GM12891 (cell line): ENCODE measurements around the gene GATAD2A.
"Not testable (repeated sequence)": the region's sequence is repeated elsewhere in the genome, so short reads cannot be mapped to it uniquely, and the experiment has no call there.

ENCODE experiments used
- DNase-seq: peaks from one replicate; pipeline ENCODE4 v3.0.0; 2011; ENCODE audit warnings: low spot score; ENCODE audit not compliant: insufficient read length
- FAIRE-seq: peaks from 2 replicates; lab custom pipeline; 2011; peaks lifted over from hg19 to GRCh38; lab: Jason Lieb, UNC
- PAX5 ChIP-seq: IDR thresholded peaks from 2 replicates; pipeline ENCODE4 v1.6.1; 2011; ENCODE audit warnings: low read length, moderate library complexity, mild to moderate bottlenecking; ENCODE audit not compliant: insufficient read depth, severe bottlenecking
- POLR2A ChIP-seq: IDR thresholded peaks from 2 replicates; pipeline ENCODE4 v1.6.1; 2011; ENCODE audit warnings: low read depth, low read length, control low read depth
- POLR2AphosphoS5 ChIP-seq: IDR thresholded peaks from 2 replicates; pipeline ENCODE4 v1.6.1; 2011; ENCODE audit warnings: low read depth, low read length, control low read depth
- POU2F2 ChIP-seq: IDR thresholded peaks from 2 replicates; pipeline ENCODE4 v1.6.1; 2011; ENCODE audit warnings: low read depth, mild to moderate bottlenecking, control low read depth, low read length, moderate library complexity
- SPI1 ChIP-seq: IDR thresholded peaks from 2 replicates; pipeline ENCODE4 v1.6.1; 2011; ENCODE audit warnings: low read depth, low read length, control low read depth
- TAF1 ChIP-seq: IDR thresholded peaks from 2 replicates; pipeline ENCODE4 v1.6.1; 2011; ENCODE audit warnings: low read depth, low read length, control low read depth

GATAD2A gene

DNA sequence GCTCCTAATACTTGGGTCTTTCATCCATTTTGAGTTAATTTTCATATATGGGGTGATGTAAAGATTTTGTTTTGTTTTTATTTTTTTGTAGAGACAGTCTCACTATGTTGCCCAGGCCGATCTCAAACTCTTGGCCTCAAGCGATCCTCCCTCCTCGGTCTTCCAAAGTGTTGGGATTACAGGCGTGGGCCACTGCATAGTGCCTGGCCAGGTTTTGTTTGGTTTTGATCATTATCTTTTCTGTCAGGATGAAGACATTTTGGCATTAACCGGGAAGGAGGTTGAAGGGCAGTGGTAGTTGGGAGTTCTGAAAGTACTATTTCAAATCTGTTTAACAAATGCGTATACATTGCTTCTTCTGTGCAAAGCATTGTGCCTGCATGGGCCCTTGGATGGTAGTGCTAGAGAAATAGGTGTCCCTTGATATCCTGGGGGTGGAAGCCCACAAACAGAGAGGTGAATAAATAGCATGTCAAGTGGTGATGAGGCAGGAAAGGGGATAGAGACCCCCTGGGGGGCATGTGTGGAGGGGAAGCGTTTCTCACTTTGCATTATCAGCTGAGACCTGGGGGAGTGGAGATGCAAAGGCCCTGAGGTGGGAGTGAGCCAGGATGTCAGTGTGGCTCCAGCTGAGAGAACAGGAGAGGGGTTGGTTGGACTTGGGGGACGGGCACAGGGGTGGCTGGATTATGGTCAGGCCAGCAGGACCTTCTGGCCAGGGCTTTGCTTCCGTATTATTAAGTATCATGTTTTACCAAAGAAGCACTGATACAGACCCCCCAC is 41.4 kb downstream of the GATAD2A start:
- no peak for TF ChIP-seq POLR2A
- DNase-seq, result no peak
- no peak for FAIRE-seq

- FAIRE-seq, result no peak
- TF ChIP-seq POLR2AphosphoS5, result no peak
- TF ChIP-seq POLR2A, result no peak
- no peak for TF ChIP-seq TAF1
- no peak for TF ChIP-seq PAX5
- no peak for TF ChIP-seq SPI1
- TF ChIP-seq POU2F2, result no peak
- no peak for DNase-seq
Measured at GRCh38 chr19:19447536-19448237, 42.2 kb downstream of the GATAD2A start.

- DNase-seq (no peak), FAIRE-seq (no peak)
- TF ChIP-seq POLR2A (no peak), SPI1 (no peak), POLR2AphosphoS5 (no peak), TAF1 (no peak), POU2F2 (no peak), PAX5 (no peak)
Measured at GRCh38 chr19:19448238-19448544, 42.7 kb downstream of the GATAD2A start.

DNA sequence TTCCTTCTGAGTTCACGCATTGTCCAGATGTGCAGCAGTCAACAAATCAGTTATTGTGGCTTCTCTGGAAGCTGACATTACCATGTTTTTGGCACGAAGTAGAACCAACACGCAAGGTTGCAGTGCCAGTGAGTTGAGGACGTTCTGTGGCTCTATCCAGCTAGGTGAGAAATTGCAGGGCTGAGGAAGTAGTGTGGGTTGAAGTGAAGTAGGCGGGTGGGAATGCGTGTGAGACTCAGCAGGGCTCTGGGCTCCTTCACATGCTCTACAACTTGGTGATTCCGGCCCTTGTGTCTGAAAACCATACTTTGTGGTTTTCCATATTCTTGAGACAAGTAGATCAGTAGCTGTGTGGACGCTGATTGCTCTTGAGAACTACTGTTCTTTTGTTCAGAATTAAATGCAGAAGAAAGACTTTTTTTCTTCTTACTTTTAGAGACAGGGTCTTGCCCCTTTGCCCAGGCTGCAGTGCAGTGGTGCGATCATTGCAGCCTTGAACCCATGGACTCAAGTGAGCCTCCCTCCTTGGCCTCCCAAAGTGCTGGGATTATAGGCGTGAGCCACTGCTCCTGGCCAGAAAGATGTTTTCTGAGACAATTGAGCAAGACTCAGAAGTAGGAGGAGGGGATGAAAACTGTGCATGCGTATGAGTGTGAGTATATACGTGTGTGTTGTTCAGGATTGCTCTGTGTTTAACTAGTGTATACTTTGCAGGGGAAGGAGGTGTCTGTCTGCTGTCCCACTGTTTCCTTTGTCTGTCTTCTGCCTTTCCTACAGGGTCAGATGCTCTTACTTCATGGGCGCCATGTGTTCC is 46.2 kb downstream of the GATAD2A start:
- TF ChIP-seq POLR2AphosphoS5 (0 out of 2 replicates have a peak, but pooled peaks have one; percentile 19), SPI1 (peak; percentile 28; the same call in 1 of the 2 replicates), PAX5 (no peak), POLR2A (no peak), POU2F2 (no peak), TAF1 (no peak)
- FAIRE-seq (peak; percentile 91), DNase-seq (no peak)

DNA sequence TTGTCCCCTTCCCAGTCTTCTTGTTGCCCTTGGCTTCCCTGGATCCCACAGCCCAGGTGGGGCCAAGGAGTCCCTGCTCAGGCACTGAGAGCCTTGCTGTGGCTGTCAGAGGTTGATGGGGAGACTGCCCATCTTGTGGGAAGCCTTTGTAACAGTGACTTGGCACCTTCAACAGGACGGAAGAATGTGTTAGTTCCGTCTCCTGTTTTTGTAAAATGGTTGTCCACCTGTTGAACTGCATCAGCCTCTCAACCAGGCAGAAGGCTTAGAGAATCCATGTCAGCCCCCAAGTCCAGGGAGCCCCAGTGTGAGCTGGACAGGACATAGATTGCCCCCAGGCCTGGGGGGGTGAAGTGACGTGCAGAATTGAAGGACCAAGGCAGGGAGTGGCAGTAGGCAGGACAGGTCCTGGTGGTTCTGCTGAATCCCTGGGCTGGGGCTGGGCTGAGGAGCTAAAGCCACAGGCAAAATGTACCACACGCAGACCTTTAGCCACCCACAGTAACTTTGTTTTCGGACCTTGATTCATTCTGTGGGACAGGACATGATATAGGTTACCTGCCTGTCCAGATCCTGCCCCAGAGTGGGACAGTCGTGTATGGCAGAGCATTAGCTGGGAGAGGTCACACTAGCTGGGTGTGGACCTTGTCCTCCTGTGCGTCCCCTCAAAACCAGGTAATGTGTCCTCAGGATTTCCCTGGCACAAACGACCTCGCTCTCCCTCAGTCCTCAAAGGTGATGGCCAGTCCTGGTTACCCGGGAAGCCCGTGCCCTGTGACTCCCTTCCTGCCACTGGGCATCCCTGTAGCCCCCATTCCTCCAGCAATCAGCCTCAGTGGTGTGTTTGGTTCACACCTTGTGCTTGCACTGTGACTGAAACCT is 47.0 kb downstream of the GATAD2A start:
- DNase-seq, result no peak
- TF ChIP-seq SPI1 (no peak), POLR2AphosphoS5 (no peak), TAF1 (no peak), POLR2A (no peak), POU2F2 (no peak), PAX5 (no peak)
- FAIRE-seq, result no peak

DNA sequence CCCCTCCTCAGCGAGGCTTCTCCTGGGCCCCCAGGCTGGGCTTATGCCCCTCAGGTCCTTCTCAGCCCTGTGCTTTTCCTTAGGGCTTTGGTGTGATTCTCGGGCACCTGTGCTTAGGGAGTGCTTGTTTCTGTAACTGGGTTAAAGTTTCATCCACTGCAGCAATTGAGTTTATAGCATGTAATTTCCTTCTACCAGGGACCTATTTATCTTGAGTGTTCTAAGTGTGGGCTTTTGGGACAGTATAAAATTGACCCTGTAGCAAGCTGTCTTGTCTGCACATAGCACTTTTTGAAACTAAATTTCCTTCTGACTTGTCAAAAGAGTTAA is 47.6 kb downstream of the GATAD2A start:
- FAIRE-seq (no peak), DNase-seq (no peak)
- TF ChIP-seq POLR2A, result no peak
- no peak for TF ChIP-seq TAF1
- no peak for TF ChIP-seq POU2F2
- TF ChIP-seq SPI1, result no peak
- TF ChIP-seq POLR2AphosphoS5, result no peak
- TF ChIP-seq PAX5, result no peak

GRCh38 chr19:19455166-19455919 is 49.9 kb downstream of the GATAD2A start:
- FAIRE-seq, DNase-seq: not testable (repeated sequence)

DNA sequence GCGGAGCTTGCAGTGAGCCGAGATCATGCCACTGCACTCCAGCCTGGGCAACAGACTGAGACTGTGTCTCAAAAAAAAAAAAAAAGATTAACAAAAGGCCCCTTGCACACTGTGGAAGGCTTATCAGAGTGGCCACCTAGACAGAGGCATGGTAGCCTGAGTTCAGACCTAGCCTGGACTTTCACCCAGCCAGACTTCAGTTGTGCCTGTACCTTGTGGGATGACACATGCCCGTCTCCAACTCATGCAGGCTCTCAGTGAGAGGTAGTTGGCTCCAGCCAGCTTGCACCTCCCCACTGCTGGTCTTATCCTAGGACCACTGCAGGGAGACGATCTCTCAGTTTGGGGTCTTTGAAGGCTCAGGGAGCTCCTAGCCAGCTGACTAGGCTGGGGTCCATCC is 52.2 kb downstream of the GATAD2A start:
- no peak for TF ChIP-seq POLR2A
- TF ChIP-seq POLR2AphosphoS5, result no peak
- no peak for TF ChIP-seq PAX5
- no peak for TF ChIP-seq POU2F2
- DNase-seq (no peak), FAIRE-seq (peak; percentile 5)
